Measurements from ENCODE around the gene LAMA4. TPM values are rescaled to one million over a fixed set of nuclear protein-coding genes. Genes with fewer than 3 reads are reported as not detected.

Gene LAMA4
- total and polyA plus RNA-seq, 2 of the 13 experiments (the other 11 are each of a cell fraction or from before 2014, with no cell fraction given): not detected

DNA sequence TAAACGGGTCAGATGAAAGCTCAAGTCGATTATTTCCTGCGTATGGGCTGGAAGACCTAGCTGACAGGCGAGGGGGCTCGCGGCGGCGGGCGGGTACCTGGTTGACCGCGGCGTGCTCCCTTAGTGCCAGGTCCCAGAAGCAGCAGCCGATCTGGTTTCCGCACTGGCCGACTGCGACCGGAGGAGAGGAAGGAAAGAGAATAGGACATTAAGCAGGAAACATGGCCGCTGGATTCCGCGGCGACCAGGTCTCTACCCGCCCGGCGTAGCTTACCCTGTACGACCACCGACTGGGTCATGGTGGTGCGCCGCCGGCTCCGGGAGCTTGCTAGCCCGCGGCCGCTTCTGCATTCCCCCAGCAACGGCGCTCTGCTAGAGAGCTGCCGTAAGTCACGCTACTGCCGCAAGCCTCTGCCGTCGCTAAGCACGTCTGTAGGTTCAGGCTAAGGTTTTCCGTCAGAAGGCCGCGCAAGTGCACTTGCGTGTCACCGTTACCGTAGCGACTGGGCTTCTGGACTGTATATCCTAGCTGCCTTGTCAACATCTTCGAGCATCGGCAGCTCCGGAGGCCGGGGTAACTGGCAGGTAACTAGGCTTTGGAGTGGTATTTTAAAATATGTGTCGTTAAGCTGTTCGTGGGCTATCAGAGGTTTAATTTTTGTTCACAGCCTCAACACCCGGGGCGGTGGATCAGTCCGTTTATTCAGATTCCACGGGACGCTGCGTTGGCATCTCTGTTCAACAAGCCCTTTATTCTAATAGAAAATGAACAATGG, 167.0 kb downstream of the LAMA4 start, which contains the start of the genes FAM229B and TUBE1 (continued):
- TF ChIP-seq TSC22D2 (CRISPR knock-in tag; IDR thresholded peaks at IDR 0.05; ENCODE audit: borderline replicate concordance) (peak; percentile 86; the same call in 1 of the 2 replicates), ZSCAN21 (CRISPR knock-in tag; IDR thresholded peaks at IDR 0.05; ENCODE audit: borderline replicate concordance) (peak; percentile 77; the same call in 1 of the 2 replicates), ZFP82 (CRISPR knock-in tag; IDR thresholded peaks at IDR 0.05; ENCODE audit: borderline replicate concordance) (no peak), ARNT2 (CRISPR knock-in tag; IDR thresholded peaks at IDR 0.05; ENCODE audit: low read depth) (peak; percentile 33; the same call in 1 of the 2 replicates), ZNF687 (CRISPR knock-in tag; IDR thresholded peaks at IDR 0.05) (peak; percentile 86), ZBTB39 (CRISPR knock-in tag; IDR thresholded peaks at IDR 0.05) (no peak; the same call in 1 of the 2 replicates), ZSCAN20 (CRISPR knock-in tag; IDR thresholded peaks at IDR 0.05; ENCODE audit: borderline replicate concordance) (0 out of 2 replicates have a peak, but pooled peaks have one; percentile 46), POGZ (CRISPR knock-in tag; IDR thresholded peaks at IDR 0.05) (peak; percentile 85), ERF (CRISPR knock-in tag; IDR thresholded peaks at IDR 0.05) (peak; percentile 82), ZFP41 (CRISPR knock-in tag; IDR thresholded peaks at IDR 0.05; ENCODE audit: borderline replicate concordance) (0 out of 2 replicates have a peak, but pooled peaks have one; percentile 60), MXD4 (CRISPR knock-in tag; IDR thresholded peaks at IDR 0.05) (peak; percentile 52; the same call in 1 of the 2 replicates), ZNF746 (CRISPR knock-in tag; IDR thresholded peaks at IDR 0.05) (no peak), MTF2 (CRISPR knock-in tag; IDR thresholded peaks at IDR 0.05; ENCODE audit: borderline replicate concordance) (0 out of 2 replicates have a peak, but pooled peaks have one; percentile 20), SNAPC2 (CRISPR knock-in tag; IDR thresholded peaks at IDR 0.05) (0 out of 2 replicates have a peak, but pooled peaks have one; percentile 76), BCL6 (CRISPR knock-in tag; IDR thresholded peaks at IDR 0.05) (peak; percentile 50), AGO2 (optimal IDR thresholded peaks at IDR 0.05; ENCODE audit: low read depth, low read length) (peak; percentile 26), ZNF883 (CRISPR knock-in tag; IDR thresholded peaks at IDR 0.05; ENCODE audit: not compliant biosample characterization) (peak; percentile 73), XRCC5 (optimal IDR thresholded peaks at IDR 0.05; ENCODE audit: low read length) (peak; percentile 75), TCF7 (IDR thresholded peaks at IDR 0.05; ENCODE audit: low read depth) (no peak)
- TF ChIP-seq, protein P1, sequence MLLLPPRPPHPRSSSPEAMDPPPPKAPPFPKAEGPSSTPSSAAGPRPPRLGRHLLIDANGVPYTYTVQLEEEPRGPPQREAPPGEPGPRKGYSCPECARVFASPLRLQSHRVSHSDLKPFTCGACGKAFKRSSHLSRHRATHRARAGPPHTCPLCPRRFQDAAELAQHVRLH (CRISPR knock-in tag; IDR thresholded peaks at IDR 0.05; ENCODE audit: borderline replicate concordance, low read depth): peak; percentile 94
- TF ChIP-seq, protein P2, sequence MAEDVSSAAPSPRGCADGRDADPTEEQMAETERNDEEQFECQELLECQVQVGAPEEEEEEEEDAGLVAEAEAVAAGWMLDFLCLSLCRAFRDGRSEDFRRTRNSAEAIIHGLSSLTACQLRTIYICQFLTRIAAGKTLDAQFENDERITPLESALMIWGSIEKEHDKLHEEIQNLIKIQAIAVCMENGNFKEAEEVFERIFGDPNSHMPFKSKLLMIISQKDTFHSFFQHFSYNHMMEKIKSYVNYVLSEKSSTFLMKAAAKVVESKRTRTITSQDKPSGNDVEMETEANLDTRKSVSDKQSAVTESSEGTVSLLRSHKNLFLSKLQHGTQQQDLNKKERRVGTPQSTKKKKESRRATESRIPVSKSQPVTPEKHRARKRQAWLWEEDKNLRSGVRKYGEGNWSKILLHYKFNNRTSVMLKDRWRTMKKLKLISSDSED (CRISPR knock-in tag; IDR thresholded peaks at IDR 0.05): no peak
